ENCODE measurements around the gene PSTK.

Gene PSTK

GRCh38 chr10:122993797-122994336, 13.7 kb downstream of the PSTK start:
- DNase-seq = no peak

GRCh38 chr10:122995936-122996335, 15.7 kb downstream of the PSTK start:
- DNase-seq = no peak

GRCh38 chr10:122997864-122998263, 17.7 kb downstream of the PSTK start:
- no peak for DNase-seq

GRCh38 chr10:122998360-122998917, 18.2 kb downstream of the PSTK start:
- DNase-seq = no peak

GRCh38 chr10:122998934-122999333, 18.7 kb downstream of the PSTK start:
- no peak for DNase-seq

- DNase-seq = no peak
Observed at GRCh38 chr10:122999347-122999746, 19.1 kb downstream of the PSTK start.

GRCh38 chr10:123000155-123000554, 20.0 kb downstream of the PSTK start:
- no peak for DNase-seq

GRCh38 chr10:123001370-123001769, 21.2 kb downstream of the PSTK start:
- peak; percentile 61 for DNase-seq

- DNase-seq = no peak
Observed at GRCh38 chr10:123004298-123004697, 24.1 kb downstream of the PSTK start.

GRCh38 chr10:123007558-123008354, 27.6 kb downstream of the PSTK start:
- DNase-seq = peak; percentile 81

GRCh38 chr10:123008355-123009104, 28.3 kb downstream of the PSTK start, which contains the start of the genes ACADSB and IKZF5:
Gene ACADSB (plus strand): TSS chr10:123009006. CDS start chr10:123009030, 24 bp downstream.
Gene IKZF5 (minus strand): TSS chr10:123008795. CDS start chr10:122998625, 10,170 bp downstream.
- DNase-seq = peak; percentile 98

GRCh38 chr10:123009105-123009820, 29.1 kb downstream of the PSTK start:
- peak; percentile 57 for DNase-seq

GRCh38 chr10:123011987-123012386, 31.8 kb downstream of the PSTK start:
- DNase-seq = no peak

GRCh38 chr10:123013456-123014419, 33.5 kb downstream of the PSTK start:
- DNase-seq = no peak

GRCh38 chr10:123014772-123015171, 34.6 kb downstream of the PSTK start:
- no peak for DNase-seq

- DNase-seq = no peak
Observed at GRCh38 chr10:123016228-123016627, 36.0 kb downstream of the PSTK start.

- no peak for DNase-seq
Observed at GRCh38 chr10:123017421-123018165, 37.4 kb downstream of the PSTK start.

- no peak for DNase-seq
Observed at GRCh38 chr10:123018531-123018930, 38.3 kb downstream of the PSTK start.

- DNase-seq = no peak
Observed at GRCh38 chr10:123019264-123019663, 39.1 kb downstream of the PSTK start.

- no peak for DNase-seq
Observed at GRCh38 chr10:123019941-123020703, 39.9 kb downstream of the PSTK start.

All from hematopoietic multipotent progenitor cell treated with erythropoietin and hydrocortisone succinate and interleukin-3 and kit ligand, for 8 days (in vitro differentiated cells).